ENCODE data around the gene OR52E5.

The OR52E5 gene

GRCh38 chr11:5892908-5893307, at the start of gene OR52E5:
OR52E5 (plus strand) TSS chr11:5893208; CDS start chr11:5900777, 7,569 bp downstream.
- DNase-seq = no peak

GRCh38 chr11:5846701-5847100, 46.3 kb upstream of the OR52E5 start:
- no peak for DNase-seq

- DNase-seq = no peak
Measured at GRCh38 chr11:5847711-5848110, 45.3 kb upstream of the OR52E5 start.

GRCh38 chr11:5851002-5851401, 42.0 kb upstream of the OR52E5 start:
- no peak for DNase-seq

- DNase-seq = no peak
Measured at GRCh38 chr11:5857590-5857989, 35.4 kb upstream of the OR52E5 start, which contains the start of gene OR52E8. OR52E8 (minus strand) TSS chr11:5857690; CDS start chr11:5857690, 0 bp downstream.

- DNase-seq = no peak
Measured at GRCh38 chr11:5865826-5866225, 27.2 kb upstream of the OR52E5 start.

GRCh38 chr11:5878564-5878963, 14.4 kb upstream of the OR52E5 start:
- DNase-seq = no peak

GRCh38 chr11:5880329-5880728, 12.7 kb upstream of the OR52E5 start, which contains the start of gene OR52E4:
OR52E4 (plus strand) TSS chr11:5880629; CDS start chr11:5884293, 3,664 bp downstream.
- DNase-seq = no peak

GRCh38 chr11:5881756-5882155, 11.3 kb upstream of the OR52E5 start:
- DNase-seq = no peak

- no peak for DNase-seq
Measured at GRCh38 chr11:5887172-5887571, 5.8 kb upstream of the OR52E5 start.

- DNase-seq = no peak
Measured at GRCh38 chr11:5887661-5888060, 5.3 kb upstream of the OR52E5 start.

GRCh38 chr11:5891216-5891800, 1.7 kb upstream of the OR52E5 start:
- DNase-seq = no peak

GRCh38 chr11:5899534-5899933, 6.5 kb downstream of the OR52E5 start:
- DNase-seq = no peak

GRCh38 chr11:5910540-5910939, 17.5 kb downstream of the OR52E5 start:
- no peak for DNase-seq

- no peak for DNase-seq
Measured at GRCh38 chr11:5922749-5923426, 29.9 kb downstream of the OR52E5 start.

- no peak for DNase-seq
Measured at GRCh38 chr11:5923427-5923776, 30.4 kb downstream of the OR52E5 start.

- DNase-seq = no peak
Measured at GRCh38 chr11:5923794-5924193, 30.8 kb downstream of the OR52E5 start.

GRCh38 chr11:5928271-5928670, 35.3 kb downstream of the OR52E5 start:
- no peak for DNase-seq

GRCh38 chr11:5928811-5929210, 35.8 kb downstream of the OR52E5 start:
- DNase-seq = no peak

- no peak for DNase-seq
Measured at GRCh38 chr11:5929571-5930368, 36.8 kb downstream of the OR52E5 start.

- no peak for DNase-seq
Measured at GRCh38 chr11:5930614-5931013, 37.6 kb downstream of the OR52E5 start.

GRCh38 chr11:5931061-5931460, 38.1 kb downstream of the OR52E5 start:
- no peak for DNase-seq

- no peak for DNase-seq
Measured at GRCh38 chr11:5932671-5933070, 39.7 kb downstream of the OR52E5 start.

GRCh38 chr11:5933116-5933515, 40.1 kb downstream of the OR52E5 start:
- DNase-seq = no peak
